Stimulated activated CD8-positive, alpha-beta memory T cell treated with anti-CD3 and anti-CD28 coated beads, Interleukin-7, amount 100 ng/mL, for 24 hours (primary cell): ENCODE results near the gene PRDX2.
"Not testable (repeated sequence)": the region's sequence is repeated elsewhere in the genome, so short reads cannot be mapped to it uniquely, and the experiment has no call there.

Source experiments
- DNase-seq: peaks from one replicate; pipeline ENCODE4 v3.0.0-alpha.2; 2020; ENCODE audit warnings: low read depth

PRDX2 gene

GRCh38 chr19:12801466-12802266 is at the start of gene PRDX2, which contains the start of gene THSD8:
Gene PRDX2, minus strand, starts transcription at chr19:12801800. Its CDS starts 539 bp downstream, at chr19:12801261.
Gene THSD8, plus strand, starts transcription at chr19:12802069. Its CDS starts 3 bp downstream, at chr19:12802072.
- no peak for DNase-seq

- DNase-seq = peak; percentile 75
Observed at GRCh38 chr19:12847159-12848139, 45.8 kb upstream of the PRDX2 start.

- DNase-seq = not testable (repeated sequence)
Observed at GRCh38 chr19:12846613-12847012, 45.0 kb upstream of the PRDX2 start.

GRCh38 chr19:12843999-12844732 is 42.6 kb upstream of the PRDX2 start:
- no peak for DNase-seq

GRCh38 chr19:12843328-12843727 is 41.7 kb upstream of the PRDX2 start:
- DNase-seq = no peak

- no peak for DNase-seq
Observed at GRCh38 chr19:12842511-12842910, 40.9 kb upstream of the PRDX2 start.

GRCh38 chr19:12841094-12841493 is 39.5 kb upstream of the PRDX2 start:
- DNase-seq = no peak

- no peak for DNase-seq
Observed at GRCh38 chr19:12840091-12841079, 38.8 kb upstream of the PRDX2 start.

- no peak for DNase-seq
Observed at GRCh38 chr19:12838886-12839756, 37.5 kb upstream of the PRDX2 start.

- no peak for DNase-seq
Observed at GRCh38 chr19:12838182-12838885, 36.7 kb upstream of the PRDX2 start, which contains the start of gene MAST1. Gene MAST1, plus strand, starts transcription at chr19:12838515. Its CDS starts 58 bp downstream, at chr19:12838573.

- no peak for DNase-seq
Observed at GRCh38 chr19:12837225-12837624, 35.6 kb upstream of the PRDX2 start.

- DNase-seq = no peak
Observed at GRCh38 chr19:12836529-12836863, 34.9 kb upstream of the PRDX2 start.

GRCh38 chr19:12834976-12835757 is 33.6 kb upstream of the PRDX2 start:
- DNase-seq = no peak

- no peak for DNase-seq
Observed at GRCh38 chr19:12834566-12834943, 33.0 kb upstream of the PRDX2 start, which contains the start of gene RTBDN. Gene RTBDN, minus strand, starts transcription at chr19:12834579. Its CDS starts 4,600 bp downstream, at chr19:12829979.

GRCh38 chr19:12833738-12834565 is 32.4 kb upstream of the PRDX2 start:
- DNase-seq = no peak

- DNase-seq = no peak
Observed at GRCh38 chr19:12833418-12833737, 31.8 kb upstream of the PRDX2 start.

GRCh38 chr19:12828494-12828893 is 26.9 kb upstream of the PRDX2 start:
- no peak for DNase-seq
